BJ (cell line): ENCODE measurements around the gene PHLDA2. TPM values are rescaled to one million over a fixed set of nuclear protein-coding genes. Genes with fewer than 3 reads are reported as not detected.

Experiments used
- CTCF ChIA-PET: fragments of 350-600 bp; formaldehyde crosslinking; extraction: SDS; loops from one replicate; lab custom pipeline; 2021; ENCODE audit warnings: antibody characterized with exemption, inconsistent platforms; lab: Yijun Ruan, JAX
- POLR2A ChIA-PET: fragments of 300-600 bp; sonication (Branson Sonifier 250); formaldehyde crosslinking; extraction: SDS; loops from one replicate; lab custom pipeline; 2021; ENCODE audit warnings: antibody characterized with exemption; lab: Charles Lee
- DNase-seq: peaks from one replicate; pipeline ENCODE4 v3.0.0-alpha.2; 2011; ENCODE audit warnings: low read depth
- H3K27me3 ChIP-seq: 2 replicates; pipeline ENCODE4 v1.6.0; 2011; ENCODE audit warnings: low read length; ENCODE audit not compliant: control insufficient read depth, insufficient read depth
- H3K36me3 ChIP-seq: 2 replicates; pipeline ENCODE4 v1.5.1; 2011; ENCODE audit warnings: low read length; ENCODE audit not compliant: control insufficient read depth, insufficient read depth
- H3K4me3 ChIP-seq: 2 replicates; pipeline ENCODE4 v1.5.1; 2011; ENCODE audit warnings: low read depth, mild to moderate bottlenecking, control low read depth, low read length
- polyA plus RNA-seq: library from polyadenylated mRNA; depleted of rRNA; stranded (reverse); fragments of >200 nt; gene quantifications from 2 replicates; pipeline ENCODE4 v1.2.3, GENCODE V29; 2011
- TF ChIP-seq, protein P1 (sequence below): IDR thresholded peaks from 2 replicates; pipeline ENCODE4 v1.5.1; 2011; ENCODE audit warnings: low read depth, mild to moderate bottlenecking, control low read depth, inconsistent platforms, low read length, moderate library complexity; ENCODE audit not compliant: insufficient read depth

The PHLDA2 gene
- polyA plus RNA-seq, 1 experiment = 12.8 TPM

GRCh38 chr11:2901196-2901796, 27.9 kb downstream of the PHLDA2 start:
- H3K27me3 ChIP-seq = no peaks in the 10 kb centered on the region
- ChIA-PET CTCF (interaction anchor here (1.4 kb wide), 1 partner anchor 10 kb away, joined by 3 read pairs; no protein-coding TSS in a partner anchor), POLR2A (interaction anchor here (0.6 kb wide), 1 partner anchor 19 kb away, joined by 3 read pairs; no protein-coding TSS in a partner anchor)
- no peak for DNase-seq
- no peaks in the 10 kb centered on the region for H3K36me3 ChIP-seq
- H3K4me3 ChIP-seq = no peak overlapping the region
- TF ChIP-seq, protein P1, sequence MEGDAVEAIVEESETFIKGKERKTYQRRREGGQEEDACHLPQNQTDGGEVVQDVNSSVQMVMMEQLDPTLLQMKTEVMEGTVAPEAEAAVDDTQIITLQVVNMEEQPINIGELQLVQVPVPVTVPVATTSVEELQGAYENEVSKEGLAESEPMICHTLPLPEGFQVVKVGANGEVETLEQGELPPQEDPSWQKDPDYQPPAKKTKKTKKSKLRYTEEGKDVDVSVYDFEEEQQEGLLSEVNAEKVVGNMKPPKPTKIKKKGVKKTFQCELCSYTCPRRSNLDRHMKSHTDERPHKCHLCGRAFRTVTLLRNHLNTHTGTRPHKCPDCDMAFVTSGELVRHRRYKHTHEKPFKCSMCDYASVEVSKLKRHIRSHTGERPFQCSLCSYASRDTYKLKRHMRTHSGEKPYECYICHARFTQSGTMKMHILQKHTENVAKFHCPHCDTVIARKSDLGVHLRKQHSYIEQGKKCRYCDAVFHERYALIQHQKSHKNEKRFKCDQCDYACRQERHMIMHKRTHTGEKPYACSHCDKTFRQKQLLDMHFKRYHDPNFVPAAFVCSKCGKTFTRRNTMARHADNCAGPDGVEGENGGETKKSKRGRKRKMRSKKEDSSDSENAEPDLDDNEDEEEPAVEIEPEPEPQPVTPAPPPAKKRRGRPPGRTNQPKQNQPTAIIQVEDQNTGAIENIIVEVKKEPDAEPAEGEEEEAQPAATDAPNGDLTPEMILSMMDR = no peak

GRCh38 chr11:2899080-2899783, 30.0 kb downstream of the PHLDA2 start:
- CTCF ChIA-PET = interaction anchor here (1.1 to 1.8 kb wide), 3 partner anchors 11 to 368 kb away, joined by 3 to 11 read pairs (median 7); no protein-coding TSS in a partner anchor
- Histone ChIP-seq H3K36me3 (no peaks in the 10 kb centered on the region), H3K4me3 (no peak overlapping the region), H3K27me3 (no peaks in the 10 kb centered on the region)
- TF ChIP-seq, protein P1 = no peak
- DNase-seq = no peak
- POLR2A ChIA-PET = no interaction called here

- Histone ChIP-seq H3K36me3 (no peaks in the 10 kb centered on the region), H3K4me3 (no peak overlapping the region), H3K27me3 (no peaks in the 10 kb centered on the region)
- TF ChIP-seq, protein P1 = no peak
- ChIA-PET POLR2A (no interaction called here), CTCF (interaction anchor here (1.1 to 1.8 kb wide), 3 partner anchors 11 to 367 kb away, joined by 3 to 11 read pairs (median 7); no protein-coding TSS in a partner anchor)
- no peak for DNase-seq
Measured at GRCh38 chr11:2898366-2899079, 30.7 kb downstream of the PHLDA2 start.

GRCh38 chr11:2897048-2897447, 32.2 kb downstream of the PHLDA2 start:
- Histone ChIP-seq H3K27me3 (no peaks in the 10 kb centered on the region), H3K36me3 (no peaks in the 10 kb centered on the region), H3K4me3 (no peak overlapping the region)
- POLR2A ChIA-PET = no interaction called here
- CTCF ChIA-PET = interaction anchor here (20.3 kb wide), 1 partner anchor 364 kb away, joined by 772 read pairs; no protein-coding TSS in a partner anchor
- no peak for DNase-seq
- TF ChIP-seq, protein P1 = no peak
